ENCODE results near the gene CCDC196.
"Not testable (repeated sequence)": the region's sequence is repeated elsewhere in the genome, so short reads cannot be mapped to it uniquely, and the experiment has no call there.

The CCDC196 gene

GRCh38 chr14:66507722-66508546 lies 21.8 kb downstream of the CCDC196 start, which contains the start of gene GPHN:
GPHN (plus strand) TSS chr14:66508147.
- H3K27ac Mint-ChIP-seq: peak within 1 kb of the TSS; percentile 93
- H3K4me3 Mint-ChIP-seq: peak within 1 kb of the TSS; percentile 95
- H3K9me3 Mint-ChIP-seq (ENCODE audit: low read depth): no peaks in the 10 kb centered on the region
- H3K36me3 Mint-ChIP-seq: peaks cover 1% of the 10 kb centered on the region
- H3K4me1 Mint-ChIP-seq (ENCODE audit: low read depth): peaks cover 39% of the 10 kb centered on the region
- H3K27me3 Mint-ChIP-seq: peaks cover 1% of the 10 kb centered on the region

- Mint-ChIP-seq H3K27ac (peak overlapping the region; percentile 93), H3K4me1 (ENCODE audit: low read depth) (peaks cover 43% of the 10 kb centered on the region), H3K9me3 (ENCODE audit: low read depth) (no peaks in the 10 kb centered on the region), H3K4me3 (peak overlapping the region; percentile 95), H3K27me3 (no peaks in the 10 kb centered on the region), H3K36me3 (no peaks in the 10 kb centered on the region)
These were observed 22.3 kb downstream of the CCDC196 start for GRCh38 chr14:66508547-66508845.

GRCh38 chr14:66508846-66509621 lies 22.9 kb downstream of the CCDC196 start:
- peak overlapping the region; percentile 81 for H3K4me3 Mint-ChIP-seq

GRCh38 chr14:66509874-66510273 lies 23.7 kb downstream of the CCDC196 start:
- no peaks in the 10 kb centered on the region for H3K9me3 Mint-ChIP-seq (ENCODE audit: low read depth)
- H3K36me3 Mint-ChIP-seq: no peaks in the 10 kb centered on the region
- no peaks in the 10 kb centered on the region for H3K27me3 Mint-ChIP-seq
- H3K4me3 Mint-ChIP-seq: peak overlapping the region; percentile 81
- H3K27ac Mint-ChIP-seq: no peak overlapping the region
- peaks cover 43% of the 10 kb centered on the region for H3K4me1 Mint-ChIP-seq (ENCODE audit: low read depth)

More at GRCh38 chr14:66508846-66509621, 22.9 kb downstream of the CCDC196 start:
- no peaks in the 10 kb centered on the region for H3K36me3 Mint-ChIP-seq
- no peaks in the 10 kb centered on the region for H3K9me3 Mint-ChIP-seq (ENCODE audit: low read depth)
- H3K27me3 Mint-ChIP-seq: no peaks in the 10 kb centered on the region
- no peak overlapping the region for H3K27ac Mint-ChIP-seq
- H3K4me1 Mint-ChIP-seq (ENCODE audit: low read depth): peaks cover 43% of the 10 kb centered on the region

GRCh38 chr14:66511849-66512248 lies 25.7 kb downstream of the CCDC196 start:
- Mint-ChIP-seq H3K4me1 (ENCODE audit: low read depth) (peaks cover 35% of the 10 kb centered on the region), H3K27ac (no peak overlapping the region), H3K36me3 (no peaks in the 10 kb centered on the region), H3K9me3 (ENCODE audit: low read depth) (no peaks in the 10 kb centered on the region), H3K27me3 (no peaks in the 10 kb centered on the region), H3K4me3 (no peak overlapping the region)

- no peaks in the 10 kb centered on the region for H3K27me3 Mint-ChIP-seq
- H3K9me3 Mint-ChIP-seq (ENCODE audit: low read depth): no peaks in the 10 kb centered on the region
- H3K4me3 Mint-ChIP-seq: no peak overlapping the region
- H3K36me3 Mint-ChIP-seq: peaks cover 4% of the 10 kb centered on the region
- H3K4me1 Mint-ChIP-seq (ENCODE audit: low read depth): peaks cover 30% of the 10 kb centered on the region
- H3K27ac Mint-ChIP-seq: no peak overlapping the region
These were observed 28.0 kb downstream of the CCDC196 start for GRCh38 chr14:66514213-66514612.

GRCh38 chr14:66530526-66530925 lies 44.4 kb downstream of the CCDC196 start:
- H3K36me3 Mint-ChIP-seq: peaks cover 2% of the 10 kb centered on the region

GRCh38 chr14:66539034-66539433 lies 52.9 kb downstream of the CCDC196 start:
- Mint-ChIP-seq H3K27me3 (no peaks in the 10 kb centered on the region), H3K4me3 (no peak overlapping the region), H3K36me3 (peaks cover 3% of the 10 kb centered on the region), H3K27ac (no peak overlapping the region), H3K9me3 (ENCODE audit: low read depth) (no peaks in the 10 kb centered on the region), H3K4me1 (ENCODE audit: low read depth) (peaks cover 26% of the 10 kb centered on the region)

More at GRCh38 chr14:66530526-66530925, 44.4 kb downstream of the CCDC196 start:
- H3K4me3 Mint-ChIP-seq: no peak overlapping the region
- H3K9me3 Mint-ChIP-seq (ENCODE audit: low read depth): no peaks in the 10 kb centered on the region
- H3K27ac Mint-ChIP-seq: no peak overlapping the region
- H3K27me3 Mint-ChIP-seq: no peaks in the 10 kb centered on the region
- H3K4me1 Mint-ChIP-seq (ENCODE audit: low read depth): peaks cover 7% of the 10 kb centered on the region

- Mint-ChIP-seq H3K27me3 (no peaks in the 10 kb centered on the region), H3K36me3 (peaks cover 3% of the 10 kb centered on the region), H3K4me1 (ENCODE audit: low read depth) (peaks cover 26% of the 10 kb centered on the region), H3K4me3 (no peak overlapping the region), H3K27ac (peak overlapping the region; percentile 2), H3K9me3 (ENCODE audit: low read depth) (no peaks in the 10 kb centered on the region)
These were observed 53.9 kb downstream of the CCDC196 start for GRCh38 chr14:66540038-66540437.

- Mint-ChIP-seq H3K9me3 (ENCODE audit: low read depth) (no peaks in the 10 kb centered on the region), H3K4me3 (no peak overlapping the region), H3K27me3 (no peaks in the 10 kb centered on the region), H3K4me1 (ENCODE audit: low read depth) (peaks cover 21% of the 10 kb centered on the region), H3K36me3 (peaks cover 3% of the 10 kb centered on the region), H3K27ac (no peak overlapping the region)
These were observed 55.5 kb downstream of the CCDC196 start for GRCh38 chr14:66541627-66542026.

- no peak overlapping the region for H3K27ac Mint-ChIP-seq
- H3K9me3 Mint-ChIP-seq (ENCODE audit: low read depth): no peaks in the 10 kb centered on the region
- H3K4me3 Mint-ChIP-seq: no peak overlapping the region
- H3K27me3 Mint-ChIP-seq: no peaks in the 10 kb centered on the region
- H3K36me3 Mint-ChIP-seq: peaks cover 3% of the 10 kb centered on the region
- H3K4me1 Mint-ChIP-seq (ENCODE audit: low read depth): peaks cover 12% of the 10 kb centered on the region
These were observed 57.8 kb downstream of the CCDC196 start for GRCh38 chr14:66543996-66544395.

GRCh38 chr14:66545191-66545590 lies 59.0 kb downstream of the CCDC196 start:
- H3K27me3 Mint-ChIP-seq; H3K36me3 Mint-ChIP-seq; H3K4me1 Mint-ChIP-seq (ENCODE audit: low read depth); H3K4me3 Mint-ChIP-seq; H3K9me3 Mint-ChIP-seq (ENCODE audit: low read depth); H3K27ac Mint-ChIP-seq: not testable (repeated sequence)

GRCh38 chr14:66545751-66546150 lies 59.6 kb downstream of the CCDC196 start:
- H3K27ac Mint-ChIP-seq; H3K4me1 Mint-ChIP-seq (ENCODE audit: low read depth); H3K36me3 Mint-ChIP-seq; H3K27me3 Mint-ChIP-seq; H3K9me3 Mint-ChIP-seq (ENCODE audit: low read depth); H3K4me3 Mint-ChIP-seq: not testable (repeated sequence)
